K562 (cell line): ENCODE measurements around the gene NPHP1. TPM values are rescaled to one million over a fixed set of nuclear protein-coding genes. Genes with fewer than 3 reads are reported as not detected.

Experiments
- ADNP ChIP-seq: fragments of 200-800 bp; sonication (Bioruptor generic); IDR thresholded peaks from 2 replicates; pipeline ENCODE4 v1.6.1; 2016; ENCODE audit warnings: missing genetic modification characterization, missing compliant biosample characterization
- FOXA3 ChIP-seq, 2 experiments: fragments of 450-650 bp in 1 of 2; sonication (generic) in 1 of 2; formaldehyde crosslinking; IDR thresholded peaks in 1 of 2; conservative IDR thresholded peaks in 1 of 2; 2 replicates each; pipeline versions ENCODE4 v1.4.0 to v1.8.0; 2020 to 2022; ENCODE audit warnings: mild to moderate bottlenecking in 2 of 2, missing genetic modification reagents in 1 of 2
- GTF2E2 ChIP-seq: fragments of 200-800 bp; sonication (Bioruptor generic); IDR thresholded peaks from 2 replicates; pipeline ENCODE4 v1.6.1; 2016; ENCODE audit warnings: missing genetic modification characterization, missing compliant biosample characterization
- KAT7 ChIP-seq: sonication (generic); formaldehyde crosslinking; IDR thresholded peaks from 2 replicates; pipeline ENCODE4 v1.8.0; 2022; ENCODE audit warnings: missing genetic modification reagents, mild to moderate bottlenecking, borderline replicate concordance
- MCM3 ChIP-seq: fragments of 450-650 bp; IDR thresholded peaks from 2 replicates; pipeline ENCODE4 v1.6.1; 2016
- NEUROD1 ChIP-seq: fragments of 150-350 bp; IDR thresholded peaks from 2 replicates; pipeline ENCODE4 v1.6.1; 2014; ENCODE audit warnings: borderline replicate concordance, low read length, low read depth; ENCODE audit not compliant: partially characterized antibody
- POLR2H ChIP-seq: IDR thresholded peaks from 2 replicates; pipeline ENCODE4 v1.6.1; 2016; ENCODE audit warnings: missing genetic modification characterization, low read depth, mild to moderate bottlenecking, control low read depth, missing compliant biosample characterization, moderate library complexity
- SIX5 ChIP-seq, 2 experiments: IDR thresholded peaks; 2 replicates each; pipeline ENCODE4 v1.6.1; 2011; ENCODE audit warnings: low read length in 2 of 2, borderline replicate concordance in 1 of 2, low read depth in 1 of 2, mild to moderate bottlenecking in 1 of 2, moderate library complexity in 1 of 2; ENCODE audit not compliant: insufficient read depth in 1 of 2
- SMARCE1 ChIP-seq: fragments of 450-650 bp; IDR thresholded peaks from 2 replicates; pipeline ENCODE4 v1.7.1; 2016; ENCODE audit warnings: mild to moderate bottlenecking
- TCF7 ChIP-seq: sonication (generic); IDR thresholded peaks from 2 replicates; pipeline ENCODE4 v1.6.1; 2016; ENCODE audit warnings: antibody characterized with exemption, borderline replicate concordance
- ZNF583 ChIP-seq: fragments of 250-450 bp; sonication (Bioruptor Pico); IDR thresholded peaks from 2 replicates; pipeline ENCODE4 v1.4.0; 2020
- ZNF780A ChIP-seq: fragments of 250-450 bp; sonication (Bioruptor Pico); IDR thresholded peaks from 2 replicates; pipeline ENCODE4 v1.5.0; 2021; ENCODE audit warnings: mild to moderate bottlenecking
- polyA plus RNA-seq, 8 experiments: library from polyadenylated mRNA; depleted of rRNA in 4 of 8; stranded (reverse) in 5 of 8; unstranded in 3 of 8; fragments of >200 nt; fragmentation: Nextera tagmentation in 2 of 8; fragmentation: Illumina TruSeq in 1 of 8; extraction: Ambion mirVana in 2 of 8; extraction: Trizol in 1 of 8; gene quantifications; 2 replicates each; pipeline versions ENCODE4 v1.2.1 to v1.2.3, GENCODE V29; 2011 to 2014; ENCODE audit warnings: inconsistent platforms in 1 of 8, missing spikeins in 1 of 8
- total RNA-seq, 7 experiments: library from RNA; depleted of rRNA in 6 of 7; stranded (reverse); fragments of >200 nt in 6 of 7; fragmentation: Illumina TruSeq in 2 of 7; extraction: Trizol in 2 of 7; gene quantifications; 2 replicates each; pipeline versions ENCODE4 v1.2.1 to v1.2.3, GENCODE V29; 2011 to 2021; ENCODE audit warnings: low replicate concordance in 1 of 7
- TF ChIP-seq, protein P1 (sequence below): sonication (generic); formaldehyde crosslinking; IDR thresholded peaks from 2 replicates; pipeline ENCODE4 v1.8.1; 2023; ENCODE audit warnings: mild to moderate bottlenecking, missing genetic modification reagents
- TF ChIP-seq, protein P2 (sequence below): fragments of 450-650 bp; formaldehyde crosslinking; IDR thresholded peaks from 2 replicates; pipeline ENCODE4 v1.4.0; 2020; ENCODE audit warnings: mild to moderate bottlenecking, moderate library complexity

The NPHP1 gene
- total and polyA plus RNA-seq, 9 of the 15 experiments (the other 6 are each of a cell fraction or from before 2014, with no cell fraction given) = 0.11 to 0.32 (median 0.20) TPM; not detected in 5

DNA sequence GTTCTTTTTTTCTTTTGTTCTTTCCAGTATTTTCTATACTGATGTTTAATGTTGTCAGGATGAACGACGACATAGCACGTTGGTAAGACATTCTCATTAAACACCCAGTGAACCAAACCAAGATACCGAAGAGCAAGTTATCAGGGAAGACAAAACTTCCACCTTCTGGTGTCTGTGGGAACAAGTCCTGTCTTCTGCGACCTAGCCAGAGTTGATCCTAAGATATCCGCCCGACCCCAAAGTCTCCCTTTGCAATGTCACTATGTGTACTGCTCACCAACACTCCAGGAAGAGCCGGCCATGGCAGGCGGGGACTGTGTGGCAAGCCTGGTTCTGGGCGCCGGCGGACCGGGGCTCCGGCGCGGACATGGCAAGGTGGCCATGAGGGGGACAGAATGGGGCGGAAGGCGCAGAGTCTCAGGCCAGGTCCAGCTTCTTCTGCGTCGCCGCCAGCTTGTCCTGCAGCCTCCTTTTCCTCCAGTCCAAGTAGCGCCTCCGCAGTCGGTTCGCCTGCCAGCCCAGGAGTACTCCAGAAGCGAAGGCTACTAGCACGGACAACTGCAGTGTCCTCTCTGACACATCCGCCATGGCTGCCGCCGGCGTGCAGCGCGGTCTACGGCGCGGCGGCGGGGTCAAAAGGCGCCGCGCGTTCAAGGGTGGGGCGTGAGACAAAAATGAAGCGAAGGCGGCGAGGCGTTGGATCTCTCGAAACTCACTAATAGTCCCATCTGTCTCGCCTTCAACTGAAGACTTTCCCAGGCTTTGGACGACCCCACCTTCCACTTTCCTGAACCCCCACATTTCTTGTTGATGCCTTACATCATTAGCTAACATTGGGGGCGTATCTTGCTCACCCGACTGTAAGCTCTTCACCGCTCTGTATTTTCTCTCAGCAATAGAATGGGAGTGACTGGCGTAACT lies 7.4 kb upstream of the NPHP1 start, which contains the start of gene MTLN (continued):
- TF ChIP-seq, protein P1, sequence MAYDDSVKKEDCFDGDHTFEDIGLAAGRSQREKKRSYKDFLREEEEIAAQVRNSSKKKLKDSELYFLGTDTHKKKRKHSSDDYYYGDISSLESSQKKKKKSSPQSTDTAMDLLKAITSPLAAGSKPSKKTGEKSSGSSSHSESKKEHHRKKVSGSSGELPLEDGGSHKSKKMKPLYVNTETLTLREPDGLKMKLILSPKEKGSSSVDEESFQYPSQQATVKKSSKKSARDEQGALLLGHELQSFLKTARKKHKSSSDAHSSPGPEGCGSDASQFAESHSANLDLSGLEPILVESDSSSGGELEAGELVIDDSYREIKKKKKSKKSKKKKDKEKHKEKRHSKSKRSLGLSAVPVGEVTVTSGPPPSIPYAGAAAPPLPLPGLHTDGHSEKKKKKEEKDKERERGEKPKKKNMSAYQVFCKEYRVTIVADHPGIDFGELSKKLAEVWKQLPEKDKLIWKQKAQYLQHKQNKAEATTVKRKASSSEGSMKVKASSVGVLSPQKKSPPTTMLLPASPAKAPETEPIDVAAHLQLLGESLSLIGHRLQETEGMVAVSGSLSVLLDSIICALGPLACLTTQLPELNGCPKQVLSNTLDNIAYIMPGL (CRISPR knock-in tag) = no peak
- TF ChIP-seq KAT7 (CRISPR knock-in tag) = no peak
- no peak for TF ChIP-seq SMARCE1
- TF ChIP-seq SIX5 (IDR thresholded peaks at IDR 0.05; ENCODE audit: borderline replicate concordance in 1 of 2, insufficient read depth in 1 of 2, low read depth in 1 of 2, low read length in 2 of 2) = no peak
- TF ChIP-seq GTF2E2 (tag) = peak; percentile 48; the same call in 1 of the 2 replicates
- TF ChIP-seq FOXA3 (CRISPR knock-in tag; conservative IDR thresholded peaks at IDR 0.05 in 1 of 2, IDR thresholded peaks at IDR 0.05 in 1 of 2) = no peak
- TF ChIP-seq TCF7 = 0 out of 2 replicates have a peak, but pooled peaks have one; percentile 46
- 0 out of 2 replicates have a peak, but pooled peaks have one; percentile 50 for TF ChIP-seq ZNF583
- no peak for TF ChIP-seq MCM3
- no peak for TF ChIP-seq ADNP (tag)
- TF ChIP-seq, protein P2, sequence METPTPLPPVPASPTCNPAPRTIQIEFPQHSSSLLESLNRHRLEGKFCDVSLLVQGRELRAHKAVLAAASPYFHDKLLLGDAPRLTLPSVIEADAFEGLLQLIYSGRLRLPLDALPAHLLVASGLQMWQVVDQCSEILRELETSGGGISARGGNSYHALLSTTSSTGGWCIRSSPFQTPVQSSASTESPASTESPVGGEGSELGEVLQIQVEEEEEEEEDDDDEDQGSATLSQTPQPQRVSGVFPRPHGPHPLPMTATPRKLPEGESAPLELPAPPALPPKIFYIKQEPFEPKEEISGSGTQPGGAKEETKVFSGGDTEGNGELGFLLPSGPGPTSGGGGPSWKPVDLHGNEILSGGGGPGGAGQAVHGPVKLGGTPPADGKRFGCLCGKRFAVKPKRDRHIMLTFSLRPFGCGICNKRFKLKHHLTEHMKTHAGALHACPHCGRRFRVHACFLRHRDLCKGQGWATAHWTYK (CRISPR knock-in tag) = peak; percentile 82; the same call in 1 of the 2 replicates
- TF ChIP-seq ZNF780A (CRISPR knock-in tag) = no peak
- peak; percentile 69 for TF ChIP-seq NEUROD1
- TF ChIP-seq POLR2H (tag) = peak; percentile 70; the same call in 1 of the 2 replicates
